Measurements from ENCODE around the gene POLR2E. TPM values are rescaled to one million over a fixed set of nuclear protein-coding genes. Genes with fewer than 3 reads are reported as not detected.

POLR2E gene
- total and polyA plus RNA-seq, 9 of the 15 experiments (the other 6 are each of a cell fraction or from before 2014, with no cell fraction given) = 3.4 to 413 (median 244) TPM

DNA sequence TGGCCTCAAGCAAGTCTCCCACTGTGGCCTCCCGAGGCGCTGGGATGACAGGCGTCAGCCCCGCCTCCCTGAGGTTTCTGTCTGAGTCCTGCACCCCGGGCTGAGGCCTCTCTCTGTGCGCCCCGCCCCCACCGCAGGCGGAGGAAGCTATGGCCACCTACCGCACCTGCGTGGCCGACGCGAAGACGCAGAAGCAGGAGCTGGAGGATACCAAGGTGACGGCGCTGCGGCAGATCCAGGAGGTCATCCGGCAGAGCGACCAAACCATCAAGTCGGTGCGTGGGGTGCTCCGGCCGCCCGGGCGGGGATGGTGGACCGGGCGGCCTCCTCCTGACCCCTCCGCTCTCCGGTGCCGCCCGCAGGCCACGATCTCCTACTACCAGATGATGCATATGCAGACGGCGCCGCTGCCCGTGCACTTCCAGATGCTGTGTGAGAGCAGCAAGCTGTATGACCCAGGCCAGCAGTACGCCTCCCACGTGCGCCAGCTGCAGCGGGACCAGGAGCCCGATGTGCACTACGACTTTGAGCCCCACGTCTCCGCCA, 15.5 kb downstream of the POLR2E start (continued):
- TF ChIP-seq, protein P1, sequence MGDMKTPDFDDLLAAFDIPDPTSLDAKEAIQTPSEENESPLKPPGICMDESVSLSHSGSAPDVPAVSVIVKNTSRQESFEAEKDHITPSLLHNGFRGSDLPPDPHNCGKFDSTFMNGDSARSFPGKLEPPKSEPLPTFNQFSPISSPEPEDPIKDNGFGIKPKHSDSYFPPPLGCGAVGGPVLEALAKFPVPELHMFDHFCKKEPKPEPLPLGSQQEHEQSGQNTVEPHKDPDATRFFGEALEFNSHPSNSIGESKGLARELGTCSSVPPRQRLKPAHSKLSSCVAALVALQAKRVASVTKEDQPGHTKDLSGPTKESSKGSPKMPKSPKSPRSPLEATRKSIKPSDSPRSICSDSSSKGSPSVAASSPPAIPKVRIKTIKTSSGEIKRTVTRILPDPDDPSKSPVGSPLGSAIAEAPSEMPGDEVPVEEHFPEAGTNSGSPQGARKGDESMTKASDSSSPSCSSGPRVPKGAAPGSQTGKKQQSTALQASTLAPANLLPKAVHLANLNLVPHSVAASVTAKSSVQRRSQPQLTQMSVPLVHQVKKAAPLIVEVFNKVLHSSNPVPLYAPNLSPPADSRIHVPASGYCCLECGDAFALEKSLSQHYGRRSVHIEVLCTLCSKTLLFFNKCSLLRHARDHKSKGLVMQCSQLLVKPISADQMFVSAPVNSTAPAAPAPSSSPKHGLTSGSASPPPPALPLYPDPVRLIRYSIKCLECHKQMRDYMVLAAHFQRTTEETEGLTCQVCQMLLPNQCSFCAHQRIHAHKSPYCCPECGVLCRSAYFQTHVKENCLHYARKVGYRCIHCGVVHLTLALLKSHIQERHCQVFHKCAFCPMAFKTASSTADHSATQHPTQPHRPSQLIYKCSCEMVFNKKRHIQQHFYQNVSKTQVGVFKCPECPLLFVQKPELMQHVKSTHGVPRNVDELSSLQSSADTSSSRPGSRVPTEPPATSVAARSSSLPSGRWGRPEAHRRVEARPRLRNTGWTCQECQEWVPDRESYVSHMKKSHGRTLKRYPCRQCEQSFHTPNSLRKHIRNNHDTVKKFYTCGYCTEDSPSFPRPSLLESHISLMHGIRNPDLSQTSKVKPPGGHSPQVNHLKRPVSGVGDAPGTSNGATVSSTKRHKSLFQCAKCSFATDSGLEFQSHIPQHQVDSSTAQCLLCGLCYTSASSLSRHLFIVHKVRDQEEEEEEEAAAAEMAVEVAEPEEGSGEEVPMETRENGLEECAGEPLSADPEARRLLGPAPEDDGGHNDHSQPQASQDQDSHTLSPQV (IDR thresholded peaks at IDR 0.05) = no peak
- no peak for TF ChIP-seq HOXB6 (CRISPR knock-in tag; IDR thresholded peaks at IDR 0.05; ENCODE audit: borderline replicate concordance)
- TF ChIP-seq EZH2 (IDR thresholded peaks at IDR 0.05; ENCODE audit: borderline replicate concordance, low read depth, low read length) = no peak
- TF ChIP-seq HES1 (IDR thresholded peaks at IDR 0.05; ENCODE audit: low read depth) = no peak

- H4K20me1 ChIP-seq (replicated peaks; ENCODE audit: control insufficient read depth, insufficient read depth, low read length) = 0 out of 2 replicates have a peak, but pooled peaks cover 3% of the 10 kb centered on the region
- BruUV-seq (replicated peaks) = no TSS peak
- WGBS (ENCODE audit: insufficient coverage, low coverage, missing lambda C conversion rate) = 81% methylated on average over 15 of the region's 16 CpGs
- no peak for FAIRE-seq
- no peaks in the 10 kb centered on the region for H3K9me3 ChIP-seq (replicated peaks; ENCODE audit: control insufficient read depth, insufficient read depth, low read depth, low read length)
- no peak for DNase-seq (ENCODE audit: extremely low read depth in 1 of 4, low spot score in 3 of 4)
- H3K27me3 ChIP-seq (ENCODE audit: control insufficient read depth in 2 of 2, insufficient read depth in 2 of 2, low read length in 2 of 2) = no peaks in the 10 kb centered on the region
- TF ChIP-seq, protein P2, sequence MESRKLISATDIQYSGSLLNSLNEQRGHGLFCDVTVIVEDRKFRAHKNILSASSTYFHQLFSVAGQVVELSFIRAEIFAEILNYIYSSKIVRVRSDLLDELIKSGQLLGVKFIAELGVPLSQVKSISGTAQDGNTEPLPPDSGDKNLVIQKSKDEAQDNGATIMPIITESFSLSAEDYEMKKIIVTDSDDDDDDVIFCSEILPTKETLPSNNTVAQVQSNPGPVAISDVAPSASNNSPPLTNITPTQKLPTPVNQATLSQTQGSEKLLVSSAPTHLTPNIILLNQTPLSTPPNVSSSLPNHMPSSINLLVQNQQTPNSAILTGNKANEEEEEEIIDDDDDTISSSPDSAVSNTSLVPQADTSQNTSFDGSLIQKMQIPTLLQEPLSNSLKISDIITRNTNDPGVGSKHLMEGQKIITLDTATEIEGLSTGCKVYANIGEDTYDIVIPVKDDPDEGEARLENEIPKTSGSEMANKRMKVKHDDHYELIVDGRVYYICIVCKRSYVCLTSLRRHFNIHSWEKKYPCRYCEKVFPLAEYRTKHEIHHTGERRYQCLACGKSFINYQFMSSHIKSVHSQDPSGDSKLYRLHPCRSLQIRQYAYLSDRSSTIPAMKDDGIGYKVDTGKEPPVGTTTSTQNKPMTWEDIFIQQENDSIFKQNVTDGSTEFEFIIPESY (CRISPR knock-in tag; IDR thresholded peaks at IDR 0.05) = peak; percentile 42; the same call in 1 of the 2 replicates
- no peak for TF ChIP-seq RFX1 (IDR thresholded peaks at IDR 0.05)
- in situ Hi-C loops (cut with MboI) (no loop called here), intact Hi-C loops (cut with micrococcal nuclease) (no loop called here)
- no peaks in the 10 kb centered on the region; the same call in 2 of the 3 replicates for H3K36me3 ChIP-seq (ENCODE audit: control insufficient read depth, insufficient read depth, low read length)
- POLR2A ChIA-PET = interaction anchor here (1.3 kb wide), 1 partner anchor 17 kb away, joined by 3 read pairs; no protein-coding TSS in a partner anchor
- H3K79me2 ChIP-seq (ENCODE audit: control insufficient read depth, insufficient read depth, low read length) = no peaks in the 10 kb centered on the region
- no peak overlapping the region for H3K27ac ChIP-seq (ENCODE audit: extremely low read depth, low read depth, low read length)
- H3K9ac ChIP-seq (ENCODE audit: insufficient read depth in 1 of 2, low read depth in 2 of 2, low read length in 2 of 2) = peak overlapping the region in 1 of 2 experiments; percentile 35; a peak in 1 of 4 replicates
- H3K4me3 ChIP-seq = no peak overlapping the region
- no peak overlapping the region for H3K4me2 ChIP-seq (ENCODE audit: insufficient read depth, low read length)
- no peaks in the 10 kb centered on the region for H3K9me1 ChIP-seq (ENCODE audit: control insufficient read depth, insufficient read depth, low read length)
- H2AFZ ChIP-seq (ENCODE audit: low read depth, low read length) = no peak overlapping the region
- ATAC-seq = no peak
- peaks cover 32 to 75% of the 10 kb centered on the region in 2 experiments for H3K4me1 ChIP-seq (replicated peaks in 1 of 2; ENCODE audit: control insufficient read depth in 2 of 2, insufficient read depth in 2 of 2, low read length in 2 of 2)
- CTCF ChIA-PET (ENCODE audit: low intra/inter-chr PET ratio) = no interaction called here
Observed at GRCh38 chr19:1076951-1077350, 18.2 kb downstream of the POLR2E start.

All from K562 (cell line).